Trophoblast cell (in vitro differentiated cells and primary cell): ENCODE results near the gene ABTB2.

Experiments used
- DNase-seq, 2 donors: peaks; one replicate each; pipeline ENCODE4 v3.0.0-alpha.2; 2016
- H2AFZ ChIP-seq: 2 replicates; pipeline ENCODE4 v1.6.1; 2013; ENCODE audit warnings: low read length, moderate library complexity, mild to moderate bottlenecking; ENCODE audit not compliant: insufficient read depth, poor library complexity
- H2AK5ac ChIP-seq: 2 replicates; pipeline ENCODE4 v1.6.1; 2013; ENCODE audit warnings: mild to moderate bottlenecking, low read length
- H2BK120ac ChIP-seq: 2 replicates; pipeline ENCODE4 v1.6.1; 2013; ENCODE audit warnings: low read length, mild to moderate bottlenecking, moderate library complexity; ENCODE audit not compliant: insufficient read depth, poor library complexity
- H2BK12ac ChIP-seq: 2 replicates; pipeline ENCODE4 v1.6.1; 2013; ENCODE audit warnings: mild to moderate bottlenecking, low read length, moderate library complexity
- H2BK5ac ChIP-seq: 2 replicates; pipeline ENCODE4 v1.6.1; 2013; ENCODE audit warnings: low read length, low read depth, moderate library complexity, mild to moderate bottlenecking; ENCODE audit not compliant: poor library complexity
- H3K14ac ChIP-seq: 2 replicates; pipeline ENCODE4 v1.6.1; 2013; ENCODE audit warnings: mild to moderate bottlenecking, low read length
- H3K18ac ChIP-seq: 2 replicates; pipeline ENCODE4 v1.6.1; 2013; ENCODE audit warnings: mild to moderate bottlenecking, low read length
- H3K23ac ChIP-seq: 2 replicates; pipeline ENCODE4 v1.6.1; 2013; ENCODE audit warnings: low read length
- H3K27ac ChIP-seq: 2 replicates; pipeline ENCODE4 v1.5.1; 2013; ENCODE audit warnings: low read depth, mild to moderate bottlenecking, inconsistent platforms, low read length, moderate library complexity
- H3K27me3 ChIP-seq: 2 replicates; pipeline ENCODE4 v1.6.1; 2013; ENCODE audit warnings: inconsistent platforms, mild to moderate bottlenecking, low read length, moderate library complexity; ENCODE audit not compliant: insufficient read depth
- H3K36me3 ChIP-seq, 2 experiments: 1 replicate in 1 of 2; 2 replicates in 1 of 2; pipeline ENCODE4 v1.6.1; 2013; ENCODE audit warnings: low read length in 2 of 2, mild to moderate bottlenecking in 2 of 2, moderate library complexity in 1 of 2; ENCODE audit not compliant: insufficient read depth in 2 of 2, control insufficient read depth in 1 of 2
- H3K4ac ChIP-seq: 2 replicates; pipeline ENCODE4 v1.6.1; 2013; ENCODE audit warnings: low read depth, mild to moderate bottlenecking, low read length, moderate library complexity
- H3K4me1 ChIP-seq, 2 experiments: 1 replicate in 1 of 2; 2 replicates in 1 of 2; pipeline ENCODE4 v1.6.1; 2013; ENCODE audit warnings: low read length in 2 of 2, mild to moderate bottlenecking in 2 of 2, moderate library complexity in 1 of 2; ENCODE audit not compliant: insufficient read depth in 2 of 2, control insufficient read depth in 1 of 2
- H3K4me2 ChIP-seq: 2 replicates; pipeline ENCODE4 v1.6.1; 2013; ENCODE audit warnings: inconsistent platforms, mild to moderate bottlenecking, low read length, moderate library complexity
- H3K4me3 ChIP-seq: 2 replicates; pipeline ENCODE4 v1.5.1; 2013; ENCODE audit warnings: mild to moderate bottlenecking, low read depth, low read length, inconsistent platforms
- H3K79me1 ChIP-seq: one replicate; pipeline ENCODE4 v1.6.1; 2013; ENCODE audit warnings: low read length
- H3K79me2 ChIP-seq: 2 replicates; pipeline ENCODE4 v1.6.1; 2013; ENCODE audit warnings: low read length, mild to moderate bottlenecking; ENCODE audit not compliant: control insufficient read depth, insufficient read depth, poor library complexity
- H3K9ac ChIP-seq: 2 replicates; pipeline ENCODE4 v1.6.1; 2013; ENCODE audit warnings: mild to moderate bottlenecking, low read length
- H3K9me3 ChIP-seq: 2 replicates; pipeline ENCODE4 v1.6.1; 2013; ENCODE audit warnings: low read depth, mild to moderate bottlenecking, control low read depth, inconsistent platforms, low read length; ENCODE audit not compliant: insufficient read depth
- H4K12ac ChIP-seq: 2 replicates; pipeline ENCODE4 v1.6.1; 2013; ENCODE audit warnings: low read depth, mild to moderate bottlenecking, low read length, moderate library complexity
- H4K8ac ChIP-seq: 2 replicates; pipeline ENCODE4 v1.6.1; 2013; ENCODE audit warnings: low read depth, mild to moderate bottlenecking, low read length, moderate library complexity
- H4K91ac ChIP-seq: one replicate; pipeline ENCODE4 v1.6.1; 2013; ENCODE audit warnings: low read depth, mild to moderate bottlenecking, low read length, moderate library complexity
- WGBS: extraction: QIAGEN DNeasy Blood & Tissue Kit; methylation state at CpG from one replicate; pipeline ENCODE4 v1.1.7; 2013; ENCODE audit warnings: missing lambda C conversion rate; ENCODE audit not compliant: insufficient read length, insufficient coverage; ENCODE audit errors: extremely low coverage; 5-methylcytosine and 5-hydroxymethylcytosine counted together

The ABTB2 gene

DNA sequence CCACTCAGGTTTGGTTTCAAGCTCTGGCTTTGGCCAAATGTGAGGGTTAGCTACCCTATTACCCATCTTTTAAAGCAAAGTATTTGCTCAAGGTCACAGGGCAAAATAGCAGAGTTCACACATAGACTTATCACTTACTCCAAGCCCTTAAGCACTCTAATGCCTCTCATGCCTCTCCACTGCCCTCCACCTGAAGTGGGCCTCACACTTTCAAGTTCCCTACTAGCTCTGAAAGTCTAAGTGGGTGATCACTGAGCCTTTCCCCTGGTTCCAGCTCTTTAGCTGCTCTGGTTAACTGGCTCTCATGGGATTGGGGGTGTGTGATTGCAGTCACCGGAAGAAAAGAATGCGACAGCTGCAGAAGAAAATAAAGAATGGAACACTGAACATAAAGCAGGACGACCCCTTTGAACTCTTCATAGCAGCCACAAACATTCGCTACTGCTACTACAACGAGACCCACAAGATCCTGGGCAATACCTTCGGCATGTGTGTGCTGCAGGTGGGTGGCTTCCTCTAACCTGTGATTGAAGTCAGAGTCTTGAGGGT lies 246.0 kb downstream of the ABTB2 start:
- Histone ChIP-seq H3K4me2 (no peak overlapping the region), H3K27ac (no peak overlapping the region), H4K12ac (no peak overlapping the region), H3K79me2 (no peaks in the 10 kb centered on the region), H3K9me3 (no peaks in the 10 kb centered on the region), H2BK5ac (no peak overlapping the region), H3K27me3 (no peaks in the 10 kb centered on the region), H3K18ac (no peak overlapping the region), H2AFZ (no peak overlapping the region), H4K8ac (no peak overlapping the region), H2BK12ac (no peak overlapping the region), H3K79me1 (no peaks in the 10 kb centered on the region), H3K36me3 (peaks cover 16 to 49% of the 10 kb centered on the region in 2 experiments), H3K4ac (no peak overlapping the region), H2AK5ac (no peak overlapping the region), H3K23ac (no peak overlapping the region), H3K9ac (no peak overlapping the region), H3K4me3 (no peak overlapping the region), H3K4me1 (no peaks in the 10 kb centered on the region), H3K14ac (no peak overlapping the region), H2BK120ac (no peak overlapping the region), H4K91ac (no peak overlapping the region)
- no peak for DNase-seq
- WGBS, result no CpG with 5 or more reads among the region's 6 CpGs

DNA sequence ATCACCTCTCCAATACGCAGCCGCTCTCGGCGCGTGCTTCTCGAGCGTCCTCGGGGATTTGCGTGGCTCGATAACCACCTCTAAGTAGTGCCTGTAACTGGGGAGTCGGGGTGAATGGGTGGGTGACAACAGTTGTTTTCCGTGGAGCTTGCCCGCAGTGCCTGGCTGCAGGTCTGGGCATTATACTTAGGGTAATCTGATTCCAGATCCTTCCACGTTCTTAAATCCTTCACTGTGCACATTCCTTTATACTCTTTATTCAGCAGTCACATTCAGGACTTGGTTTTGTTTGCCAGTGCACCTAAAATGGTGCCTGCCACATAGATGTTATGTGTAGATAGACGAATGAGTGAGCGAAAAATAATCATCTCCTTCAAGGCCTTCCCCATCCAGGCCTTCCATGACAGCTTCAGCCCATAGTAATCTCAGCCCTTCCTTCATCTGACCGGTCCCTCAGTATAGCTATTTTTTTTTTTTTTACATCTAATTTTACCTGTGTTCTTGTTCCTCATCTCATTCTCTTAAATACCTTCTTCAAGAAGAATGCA lies 251.8 kb downstream of the ABTB2 start:
- Histone ChIP-seq H3K14ac (peak overlapping the region; percentile 29), H4K91ac (peak overlapping the region; percentile 33), H3K79me1 (peaks cover 2% of the 10 kb centered on the region), H3K9ac (peak overlapping the region; percentile 73), H4K12ac (peak overlapping the region; percentile 76), H2BK5ac (no peak overlapping the region), H3K9me3 (no peaks in the 10 kb centered on the region), H2AK5ac (peak overlapping the region; percentile 20), H2AFZ (peak overlapping the region; percentile 70), H3K27ac (no peak overlapping the region), H2BK120ac (no peak overlapping the region), H3K4me3 (peak overlapping the region; percentile 85), H3K4me2 (peak overlapping the region; percentile 88), H4K8ac (peak overlapping the region; percentile 86), H3K18ac (peak overlapping the region; percentile 21), H3K79me2 (peaks cover 3% of the 10 kb centered on the region), H2BK12ac (no peak overlapping the region), H3K4ac (peak overlapping the region; percentile 33), H3K36me3 (peaks cover 4 to 12% of the 10 kb centered on the region in 2 experiments), H3K27me3 (no peaks in the 10 kb centered on the region), H3K23ac (no peak overlapping the region), H3K4me1 (peaks cover 0 to 6% of the 10 kb centered on the region in 2 experiments)
- DNase-seq, result peak in 1 of 2 donors; percentile 11
- no CpG with 5 or more reads among the region's 17 CpGs for WGBS

DNA sequence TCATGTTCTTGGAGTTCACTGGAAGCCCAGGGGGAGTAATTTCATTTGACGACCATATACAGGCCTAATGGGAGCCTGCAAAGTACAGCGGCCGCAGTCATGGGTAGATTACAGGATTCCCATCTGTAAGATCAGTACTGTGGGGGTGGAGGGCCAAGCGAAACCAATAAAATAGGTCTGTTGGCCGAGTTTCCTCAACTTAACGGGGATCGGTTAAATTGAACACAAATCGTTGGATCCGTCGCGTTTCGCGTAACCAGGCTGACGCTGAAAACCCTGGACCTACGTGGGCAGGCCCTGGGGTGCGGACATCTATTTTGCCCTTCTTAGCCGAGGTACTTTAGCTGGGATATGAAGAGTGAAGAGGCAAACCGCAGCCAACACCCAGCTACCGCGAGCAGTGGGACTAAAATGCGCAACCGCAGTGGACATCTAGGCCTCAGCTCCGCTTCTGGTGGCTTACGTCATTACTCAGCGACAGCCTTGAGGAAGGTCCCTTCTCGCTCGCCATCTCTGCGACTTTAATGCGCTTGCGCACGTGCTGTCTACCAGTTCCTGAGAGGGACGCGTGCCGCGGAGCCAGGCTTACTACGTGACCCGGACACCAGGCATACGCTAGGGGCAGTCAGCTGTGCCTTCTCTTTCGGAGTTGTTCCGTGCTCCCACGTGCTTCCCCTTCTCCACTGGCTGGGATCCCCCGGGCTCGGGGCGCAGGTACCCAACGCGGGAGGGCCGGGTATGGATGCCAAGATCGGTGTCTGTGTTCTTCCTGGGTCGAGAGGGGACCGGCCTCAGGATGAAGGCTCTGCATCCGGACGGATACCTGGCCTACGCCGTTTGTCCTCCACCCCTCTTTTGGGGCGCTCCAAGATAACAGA lies 252.5 kb downstream of the ABTB2 start, which contains the start of gene NAT10:
Gene NAT10 (plus strand): TSS at position 551 of the 878 bp plus-strand sequence. CDS start 2,597 bp downstream, outside the sequence.
- Histone ChIP-seq H3K79me1 (peaks cover 2% of the 10 kb centered on the region), H4K12ac (peak within 1 kb of the TSS; percentile 76), H2BK12ac (no peak within 1 kb of the TSS), H4K8ac (peak within 1 kb of the TSS; percentile 86), H3K27ac (peak within 1 kb of the TSS; percentile 73), H3K36me3 (peaks cover 4 to 12% of the 10 kb centered on the region in 2 experiments), H3K4me2 (peak within 1 kb of the TSS; percentile 88), H2AK5ac (peak within 1 kb of the TSS; percentile 20), H4K91ac (peak within 1 kb of the TSS; percentile 56), H2AFZ (peak within 1 kb of the TSS; percentile 70), H2BK120ac (peak within 1 kb of the TSS; percentile 35), H3K79me2 (peaks cover 3% of the 10 kb centered on the region), H2BK5ac (peak within 1 kb of the TSS; percentile 15), H3K18ac (peak within 1 kb of the TSS; percentile 27), H3K4ac (peak within 1 kb of the TSS; percentile 33), H3K4me3 (peak within 1 kb of the TSS; percentile 85), H3K4me1 (peaks cover 0 to 6% of the 10 kb centered on the region in 2 experiments), H3K27me3 (no peaks in the 10 kb centered on the region), H3K23ac (no peak within 1 kb of the TSS), H3K9me3 (no peaks in the 10 kb centered on the region), H3K14ac (peak within 1 kb of the TSS; percentile 29), H3K9ac (peak within 1 kb of the TSS; percentile 92)
- no CpG with 5 or more reads among the region's 55 CpGs for WGBS
- peak; percentile 100 for DNase-seq

DNA sequence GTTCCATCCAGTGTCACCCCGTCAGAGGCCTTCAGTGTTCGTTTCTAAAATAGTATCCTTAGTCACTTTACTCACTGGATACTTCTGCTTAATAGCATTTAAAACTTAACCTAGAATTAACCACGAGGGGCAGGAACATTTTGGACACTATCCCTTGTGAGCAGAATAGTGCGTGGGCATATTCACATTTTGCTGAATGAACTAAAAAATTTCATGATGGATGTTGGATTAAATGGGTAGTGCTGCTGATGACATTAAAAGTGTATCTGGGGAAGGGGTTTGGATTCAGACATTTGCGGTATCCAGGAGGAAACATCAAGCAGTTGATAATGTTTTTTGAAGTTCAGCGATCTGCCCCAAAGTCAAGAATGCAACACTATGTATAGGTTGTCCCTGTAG lies 253.1 kb downstream of the ABTB2 start:
- Histone ChIP-seq H3K9ac (no peak overlapping the region), H4K8ac (peak overlapping the region; percentile 77), H2AK5ac (no peak overlapping the region), H3K4me3 (peak overlapping the region; percentile 85), H2AFZ (no peak overlapping the region), H3K4me2 (peak overlapping the region; percentile 84), H3K14ac (no peak overlapping the region), H4K91ac (no peak overlapping the region), H3K79me2 (peaks cover 3% of the 10 kb centered on the region), H3K4ac (no peak overlapping the region), H3K23ac (no peak overlapping the region), H3K27me3 (no peaks in the 10 kb centered on the region), H2BK120ac (no peak overlapping the region), H3K27ac (peak overlapping the region; percentile 73), H3K79me1 (peaks cover 2% of the 10 kb centered on the region), H3K36me3 (peaks cover 2 to 7% of the 10 kb centered on the region in 2 experiments), H4K12ac (no peak overlapping the region), H3K9me3 (no peaks in the 10 kb centered on the region), H2BK12ac (no peak overlapping the region), H3K4me1 (peaks cover 0 to 6% of the 10 kb centered on the region in 2 experiments), H3K18ac (no peak overlapping the region), H2BK5ac (no peak overlapping the region)
- DNase-seq, result peak in 1 of 2 donors; percentile 3
- WGBS, result no CpG with 5 or more reads among the region's 6 CpGs
